Keratinocyte (primary cell): Measurements from ENCODE around the gene KCNAB2. TPM values are rescaled to one million over a fixed set of nuclear protein-coding genes. Genes with fewer than 3 reads are reported as not detected.

Experiments
- DNase-seq: peaks from one replicate; pipeline ENCODE4 v3.0.0-alpha.2; 2011; ENCODE audit warnings: low read depth, missing footprints, low spot score
- FAIRE-seq: peaks from 2 replicates; lab custom pipeline; 2011; peaks lifted over from hg19 to GRCh38; lab: Jason Lieb, UNC
- H2AFZ ChIP-seq: 2 replicates; pipeline ENCODE4 v1.6.0; 2012; ENCODE audit warnings: low read length, control low read depth, inconsistent platforms; ENCODE audit not compliant: control insufficient read depth
- H3K27ac ChIP-seq: 2 replicates; pipeline ENCODE4 v1.5.1; 2011; ENCODE audit warnings: low read length; ENCODE audit not compliant: control insufficient read depth, insufficient read depth
- H3K27me3 ChIP-seq: 3 replicates; pipeline ENCODE4 v1.6.0; 2011; ENCODE audit warnings: low read length; ENCODE audit not compliant: control insufficient read depth, insufficient read depth; ENCODE audit errors: extremely low read depth
- H3K36me3 ChIP-seq, 2 experiments: 2 replicates in 1 of 2; 3 replicates in 1 of 2; pipeline ENCODE4 v1.5.1; 2011; ENCODE audit warnings: low read length in 2 of 2, mild to moderate bottlenecking in 1 of 2; ENCODE audit not compliant: control insufficient read depth in 2 of 2, insufficient read depth in 2 of 2; ENCODE audit errors: extremely low read depth in 1 of 2
- H3K4me1 ChIP-seq: 3 replicates; pipeline ENCODE4 v1.5.1; 2011; ENCODE audit warnings: low read length; ENCODE audit not compliant: control insufficient read depth, insufficient read depth; ENCODE audit errors: extremely low read depth
- H3K4me2 ChIP-seq: 3 replicates; pipeline ENCODE4 v1.6.0; 2011; ENCODE audit warnings: low read depth, low read length; ENCODE audit not compliant: control insufficient read depth, insufficient read depth; ENCODE audit errors: extremely low read depth
- H3K4me3 ChIP-seq, 3 experiments: fragments of 200-600 bp in 1 of 3; sonication (generic) in 1 of 3; 2 replicates in 2 of 3; 3 replicates in 1 of 3; pipeline ENCODE4 v1.5.1; 2011 to 2016; ENCODE audit warnings: low read length in 3 of 3, mild to moderate bottlenecking in 3 of 3, control low read depth in 2 of 3, inconsistent platforms in 1 of 3, low read depth in 1 of 3, mixed read lengths in 1 of 3, mixed run types in 1 of 3, moderate library complexity in 1 of 3; ENCODE audit not compliant: control insufficient read depth in 2 of 3, insufficient read depth in 2 of 3; ENCODE audit errors: extremely low read depth in 1 of 3
- H3K79me2 ChIP-seq: 2 replicates; pipeline ENCODE4 v1.6.0; 2012; ENCODE audit warnings: low read length; ENCODE audit not compliant: control insufficient read depth, insufficient read depth
- H3K9ac ChIP-seq: 3 replicates; pipeline ENCODE4 v1.6.0; 2011; ENCODE audit warnings: low read length; ENCODE audit not compliant: control insufficient read depth, insufficient read depth; ENCODE audit errors: extremely low read depth
- H3K9me1 ChIP-seq: 3 replicates; pipeline ENCODE4 v1.6.0; 2011; ENCODE audit warnings: low read length; ENCODE audit not compliant: control insufficient read depth, insufficient read depth; ENCODE audit errors: extremely low read depth
- H3K9me3 ChIP-seq: 2 replicates; pipeline ENCODE4 v1.5.1; 2012; ENCODE audit warnings: low read depth, low read length; ENCODE audit not compliant: control insufficient read depth
- H4K20me1 ChIP-seq: 3 replicates; pipeline ENCODE4 v1.6.0; 2011; ENCODE audit warnings: low read length; ENCODE audit not compliant: control insufficient read depth, insufficient read depth; ENCODE audit errors: extremely low read depth
- EZH2 ChIP-seq: IDR thresholded peaks from one replicate; pipeline ENCODE4 v1.6.1; 2012; ENCODE audit warnings: inconsistent platforms, mild to moderate bottlenecking, low read length, moderate library complexity
- dilution Hi-C: fragments of 300-500 bp; cut with MboI; formaldehyde crosslinking; loops from one replicate; pipeline ENCODE4 v1.7.0; 2020; ENCODE audit warnings: low sequenced_read_pairs; ENCODE audit not compliant: extremely low pct_ligation_motif_present
- polyA plus RNA-seq, 5 experiments: library from polyadenylated mRNA; depleted of rRNA in 3 of 5; stranded (reverse) in 3 of 5; stranded (forward) in 1 of 5; unstranded in 1 of 5; fragments of >200 nt; gene quantifications; 1 replicate in 1 of 5; 2 replicates in 3 of 5; 3 replicates in 1 of 5; pipeline versions ENCODE4 v1.2.1 to v1.2.3, GENCODE V29; 2011 to 2012; ENCODE audit warnings: missing spikeins in 2 of 5, low read depth in 1 of 5, low replicate concordance in 1 of 5
- TF ChIP-seq, protein P1 (sequence below), 3 experiments: IDR thresholded peaks in 1 of 3; conservative IDR thresholded peaks in 1 of 3; optimal IDR thresholded peaks in 1 of 3; 2 replicates in 2 of 3; 3 replicates in 1 of 3; pipeline versions ENCODE3 to v1.5.1; 2011; ENCODE audit warnings: low read length in 3 of 3, mild to moderate bottlenecking in 3 of 3, moderate library complexity in 2 of 3, control low read depth in 1 of 3, inconsistent platforms in 1 of 3; ENCODE audit not compliant: insufficient read depth in 2 of 3; ENCODE audit errors: extremely low read depth in 1 of 3

The KCNAB2 gene
- polyA plus RNA-seq, 1 donor (not counting 4 experiments of a cell fraction or from before 2014, with no cell fraction given), result 1.8 TPM

DNA sequence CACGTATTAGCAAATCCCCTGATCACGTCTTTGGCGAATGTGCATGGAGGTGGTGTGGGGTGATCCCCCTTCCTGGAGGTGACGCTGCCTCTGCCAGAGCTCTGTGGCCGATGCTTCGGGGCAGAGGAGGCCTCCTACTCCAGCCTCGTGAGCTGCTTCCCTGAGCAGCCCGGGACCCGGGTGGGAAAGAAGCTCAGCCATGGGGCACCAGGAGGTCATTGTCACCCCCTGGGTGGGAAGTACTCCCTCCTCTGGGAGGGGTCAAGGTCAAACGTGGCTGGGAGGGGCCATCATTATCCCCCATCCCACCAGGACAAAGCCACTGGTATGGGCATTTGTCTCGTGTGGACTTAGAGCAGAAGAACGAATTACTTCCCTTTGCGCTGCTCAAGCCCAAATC lies 40.7 kb downstream of the KCNAB2 start:
- H4K20me1 ChIP-seq, result no peaks in the 10 kb centered on the region
- no peaks in the 10 kb centered on the region for H3K9me3 ChIP-seq
- H3K4me1 ChIP-seq, result no peaks in the 10 kb centered on the region
- DNase-seq (no peak), FAIRE-seq (no peak)
- H3K4me2 ChIP-seq, result no peak overlapping the region
- H3K4me3 ChIP-seq, result no peak overlapping the region
- TF ChIP-seq, protein P1, sequence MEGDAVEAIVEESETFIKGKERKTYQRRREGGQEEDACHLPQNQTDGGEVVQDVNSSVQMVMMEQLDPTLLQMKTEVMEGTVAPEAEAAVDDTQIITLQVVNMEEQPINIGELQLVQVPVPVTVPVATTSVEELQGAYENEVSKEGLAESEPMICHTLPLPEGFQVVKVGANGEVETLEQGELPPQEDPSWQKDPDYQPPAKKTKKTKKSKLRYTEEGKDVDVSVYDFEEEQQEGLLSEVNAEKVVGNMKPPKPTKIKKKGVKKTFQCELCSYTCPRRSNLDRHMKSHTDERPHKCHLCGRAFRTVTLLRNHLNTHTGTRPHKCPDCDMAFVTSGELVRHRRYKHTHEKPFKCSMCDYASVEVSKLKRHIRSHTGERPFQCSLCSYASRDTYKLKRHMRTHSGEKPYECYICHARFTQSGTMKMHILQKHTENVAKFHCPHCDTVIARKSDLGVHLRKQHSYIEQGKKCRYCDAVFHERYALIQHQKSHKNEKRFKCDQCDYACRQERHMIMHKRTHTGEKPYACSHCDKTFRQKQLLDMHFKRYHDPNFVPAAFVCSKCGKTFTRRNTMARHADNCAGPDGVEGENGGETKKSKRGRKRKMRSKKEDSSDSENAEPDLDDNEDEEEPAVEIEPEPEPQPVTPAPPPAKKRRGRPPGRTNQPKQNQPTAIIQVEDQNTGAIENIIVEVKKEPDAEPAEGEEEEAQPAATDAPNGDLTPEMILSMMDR (optimal IDR thresholded peaks at IDR 0.05 in 1 of 3, IDR thresholded peaks at IDR 0.05 in 1 of 3, conservative IDR thresholded peaks at IDR 0.05 in 1 of 3; ENCODE audit: extremely low read depth in 1 of 3, insufficient read depth in 2 of 3, low read length in 3 of 3), result no peak
- TF ChIP-seq EZH2, result no peak
- H3K27me3 ChIP-seq, result peaks cover under 1% of the 10 kb centered on the region
- no peaks in the 10 kb centered on the region for H3K9me1 ChIP-seq
- H3K36me3 ChIP-seq, result no peaks in the 10 kb centered on the region
- no peak overlapping the region for H3K27ac ChIP-seq
- H2AFZ ChIP-seq, result no peak overlapping the region
- H3K9ac ChIP-seq, result no peak overlapping the region
- dilution Hi-C loops, result no loop called here
- H3K79me2 ChIP-seq, result no peaks in the 10 kb centered on the region

GRCh38 chr1:6086762-6087376 lies 41.2 kb downstream of the KCNAB2 start:
- Histone ChIP-seq H3K36me3 (no peaks in the 10 kb centered on the region), H4K20me1 (no peaks in the 10 kb centered on the region), H3K4me2 (no peak overlapping the region), H3K27me3 (peaks cover 5% of the 10 kb centered on the region), H3K9me1 (no peaks in the 10 kb centered on the region), H3K79me2 (no peaks in the 10 kb centered on the region), H3K4me1 (no peaks in the 10 kb centered on the region), H3K4me3 (no peak overlapping the region), H3K27ac (no peak overlapping the region), H3K9me3 (no peaks in the 10 kb centered on the region), H3K9ac (no peak overlapping the region), H2AFZ (no peak overlapping the region)
- no peak for FAIRE-seq
- dilution Hi-C loops, result no loop called here
- TF ChIP-seq EZH2, result no peak
- TF ChIP-seq, protein P1 (optimal IDR thresholded peaks at IDR 0.05 in 1 of 3, IDR thresholded peaks at IDR 0.05 in 1 of 3, conservative IDR thresholded peaks at IDR 0.05 in 1 of 3; ENCODE audit: extremely low read depth in 1 of 3, insufficient read depth in 2 of 3, low read length in 3 of 3), result no peak
- DNase-seq, result no peak
